ENCODE measurements around the gene FAM200B. TPM values are rescaled to one million over a fixed set of nuclear protein-coding genes. Genes with fewer than 3 reads are reported as not detected.

FAM200B gene
- total RNA-seq, 2 donors from 2014 or later, result 41.4 to 57.4 TPM

DNA sequence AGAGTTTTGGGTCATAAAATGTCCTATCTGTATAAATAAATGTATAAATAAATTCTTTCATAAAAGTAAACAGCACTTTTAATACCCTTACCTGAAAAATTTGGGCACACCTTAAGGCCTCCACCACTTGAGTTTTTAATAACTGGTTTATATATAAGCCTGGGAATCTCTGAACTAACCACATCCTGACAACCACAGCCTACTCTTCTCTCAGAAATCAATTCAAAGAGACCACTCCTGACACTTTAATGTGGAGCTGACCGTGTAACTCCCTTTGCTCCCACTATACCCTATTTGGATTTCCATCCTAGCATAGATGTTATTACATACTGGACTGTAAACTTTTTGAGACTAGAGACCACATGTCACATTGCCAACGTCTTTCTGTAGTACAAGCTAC lies 30.0 kb upstream of the FAM200B start:
- Histone ChIP-seq H3K27ac (peak overlapping the region; percentile 99 to 100), H3K9me3 (no peaks in the 10 kb centered on the region), H3K4me1 (peaks cover 0 to 59% of the 10 kb centered on the region in 2 donors), H3K27me3 (no peaks in the 10 kb centered on the region), H3K4me3 (no peak overlapping the region), H3K36me3 (no peaks in the 10 kb centered on the region)
- TF ChIP-seq CTCF (IDR thresholded peaks at IDR 0.05), result no peak
- DNase-seq (ENCODE audit: low spot score), result no peak

DNA sequence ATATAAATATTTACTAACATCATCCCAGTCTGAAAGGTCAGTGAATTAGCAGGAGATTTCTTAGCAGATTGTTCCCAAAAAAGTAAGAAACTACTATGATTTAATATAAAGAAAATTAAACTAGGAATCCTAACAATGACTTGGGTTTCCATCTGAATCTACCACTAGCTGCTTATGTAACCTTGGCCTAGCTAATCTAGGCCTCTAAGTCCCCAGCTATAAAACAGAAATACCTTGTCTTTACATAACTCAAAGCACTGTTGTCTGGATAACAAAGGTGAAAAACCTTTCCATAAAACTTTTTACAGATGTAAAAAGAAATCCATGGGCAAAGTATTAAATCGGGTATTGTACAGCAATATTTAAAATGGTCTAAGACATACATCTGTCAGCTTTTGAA lies 29.4 kb upstream of the FAM200B start:
- no peaks in the 10 kb centered on the region for H3K27me3 ChIP-seq
- no peak for DNase-seq (ENCODE audit: low spot score)
- no peak for TF ChIP-seq CTCF (IDR thresholded peaks at IDR 0.05)
- peak overlapping the region; percentile 99 to 100 for H3K27ac ChIP-seq
- H3K4me1 ChIP-seq, result peaks cover 0 to 59% of the 10 kb centered on the region in 2 donors
- H3K36me3 ChIP-seq, result no peaks in the 10 kb centered on the region
- H3K9me3 ChIP-seq, result no peaks in the 10 kb centered on the region
- no peak overlapping the region for H3K4me3 ChIP-seq

DNA sequence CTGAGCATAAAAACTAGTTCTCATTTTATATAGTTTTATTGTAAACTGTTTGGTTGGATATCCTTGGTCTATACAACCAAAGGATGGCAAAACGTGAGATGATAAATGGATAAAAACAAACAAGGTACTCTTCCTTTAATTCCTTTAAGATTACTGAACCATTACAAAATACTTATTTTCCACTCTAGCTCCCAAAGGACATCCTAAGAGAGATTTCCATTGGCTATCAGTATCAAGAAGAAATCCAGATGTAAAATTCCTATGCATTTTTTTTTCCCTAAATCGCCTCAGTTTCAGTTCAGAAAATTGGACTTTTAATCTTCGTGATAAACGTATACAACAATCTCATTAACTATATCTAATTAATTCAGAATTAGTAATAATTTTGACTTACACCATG lies 28.8 kb upstream of the FAM200B start:
- no peak for TF ChIP-seq CTCF (IDR thresholded peaks at IDR 0.05)
- no peaks in the 10 kb centered on the region for H3K9me3 ChIP-seq
- no peaks in the 10 kb centered on the region for H3K27me3 ChIP-seq
- H3K4me1 ChIP-seq, result peaks cover 0 to 59% of the 10 kb centered on the region in 2 donors
- H3K4me3 ChIP-seq, result peak overlapping the region in 1 of 2 donors; percentile 84
- no peaks in the 10 kb centered on the region for H3K36me3 ChIP-seq
- DNase-seq (ENCODE audit: low spot score), result no peak
- H3K27ac ChIP-seq, result peak overlapping the region; percentile 99 to 100

GRCh38 chr4:15653420-15653819 lies 28.2 kb upstream of the FAM200B start:
- no peaks in the 10 kb centered on the region for H3K27me3 ChIP-seq
- no peaks in the 10 kb centered on the region for H3K36me3 ChIP-seq
- no peak for DNase-seq (ENCODE audit: low spot score)
- H3K27ac ChIP-seq, result peak overlapping the region; percentile 99 to 100
- H3K9me3 ChIP-seq, result no peaks in the 10 kb centered on the region
- TF ChIP-seq CTCF (IDR thresholded peaks at IDR 0.05), result no peak
- H3K4me3 ChIP-seq, result peak overlapping the region; percentile 84 to 87
- peaks cover 0 to 59% of the 10 kb centered on the region in 2 donors for H3K4me1 ChIP-seq

- Histone ChIP-seq H3K9me3 (no peaks in the 10 kb centered on the region), H3K27me3 (no peaks in the 10 kb centered on the region), H3K4me1 (peaks cover 0 to 56% of the 10 kb centered on the region in 2 donors), H3K36me3 (no peaks in the 10 kb centered on the region), H3K27ac (peak overlapping the region; percentile 99 to 100), H3K4me3 (peak overlapping the region; percentile 84 to 87)
- no peak for TF ChIP-seq CTCF (IDR thresholded peaks at IDR 0.05)
- no peak for DNase-seq (ENCODE audit: low spot score)
These were observed 27.6 kb upstream of the FAM200B start for GRCh38 chr4:15653864-15654592.

Measured in right atrium auricular region (tissue), 2 donors.